Left cardiac atrium (tissue), 4 donors: ENCODE measurements around the gene KRTAP5-9. TPM values are rescaled to one million over a fixed set of nuclear protein-coding genes. Genes with fewer than 3 reads are reported as not detected.
"Not testable (repeated sequence)": the region's sequence is repeated elsewhere in the genome, so short reads cannot be mapped to it uniquely, and the experiment has no call there.

Experiments
- ATAC-seq, 2 donors: fragments of 200-7000 bp; cut with Tn5 transposase; one replicate each; pipeline ENCODE4 v1.9.1; 2020; ENCODE audit warnings: mild to moderate bottlenecking in 2 of 2, moderate library complexity in 2 of 2
- DNase-seq: peaks from one replicate; pipeline ENCODE4 v3.0.0-alpha.2; 2020
- intact Hi-C, 2 donors: fragments of 100-400 bp; cut with DNase I; formaldehyde crosslinking; loops; one replicate each; pipeline versions ENCODE4 v1.14.1 to v1.15.1; 2022 to 2023
- total RNA-seq, 2 donors: library from RNA; stranded (reverse); fragmentation: NEBNext Ultra II Directional; extraction: Animal tissue kit (Norgen Biotek cat#: 25700); gene quantifications; one replicate each; pipeline ENCODE4 v1.2.1, GENCODE V29; 2021
- donor health status: DM: no; HTN: yes; CAD: no.
- donor health status: DM: no; HTN: yes; CAD: no; lungs with severe emphysema.
- donor health status: DM: yes; HTN: yes; CAD: no.
- donor health status: Dilated cardiomyopathy.

KRTAP5-9 gene
- total RNA-seq, 2 donors from 2014 or later = not detected

DNA sequence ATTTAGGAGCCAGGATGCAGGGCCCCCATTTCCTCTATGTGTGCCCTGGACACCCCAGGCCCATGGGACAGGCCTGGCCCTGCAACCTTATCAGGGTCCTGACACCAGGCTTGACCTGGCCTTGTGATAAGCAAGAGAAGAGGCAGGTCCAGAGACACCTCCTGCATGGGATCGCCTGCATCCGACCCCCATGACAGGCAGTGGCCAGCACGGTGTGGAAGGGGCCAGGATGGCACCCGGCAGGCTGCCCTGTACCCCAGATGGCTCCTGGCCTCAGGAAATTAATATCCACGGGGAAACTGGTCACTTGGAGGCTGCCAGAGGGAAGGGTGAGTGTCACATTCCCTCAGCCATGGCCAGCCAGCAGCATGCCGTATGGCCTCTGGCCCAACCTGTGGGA, 6.8 kb downstream of the KRTAP5-9 start:
- no peak for ATAC-seq
- intact Hi-C loops = no loop called here
- DNase-seq = no peak

DNA sequence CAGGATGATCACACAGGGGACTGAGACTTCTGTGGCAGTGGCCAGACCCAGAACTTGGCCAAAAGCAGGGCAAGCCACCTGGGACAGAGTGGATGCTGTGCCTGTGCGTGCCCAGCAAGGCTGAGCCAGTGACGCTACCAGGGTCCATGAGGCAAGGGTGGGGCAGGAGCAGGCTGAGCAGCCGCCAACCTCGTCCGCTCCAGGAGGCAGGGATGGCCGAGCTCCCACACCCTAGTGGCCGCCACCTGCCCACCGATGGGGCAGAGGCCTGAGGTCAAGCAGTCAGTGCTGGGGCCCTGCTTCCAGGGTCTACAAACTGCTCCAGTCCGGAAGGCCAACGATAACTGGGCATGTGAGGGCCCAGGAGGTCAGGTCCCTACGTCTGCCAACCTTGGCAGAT, 7.3 kb downstream of the KRTAP5-9 start:
- DNase-seq (no peak), ATAC-seq (no peak)
- intact Hi-C loops = no loop called here

- intact Hi-C loops = no loop called here
- DNase-seq (no peak), ATAC-seq (no peak)
Measured at GRCh38 chr11:71556018-71556417, 7.8 kb downstream of the KRTAP5-9 start.

DNA sequence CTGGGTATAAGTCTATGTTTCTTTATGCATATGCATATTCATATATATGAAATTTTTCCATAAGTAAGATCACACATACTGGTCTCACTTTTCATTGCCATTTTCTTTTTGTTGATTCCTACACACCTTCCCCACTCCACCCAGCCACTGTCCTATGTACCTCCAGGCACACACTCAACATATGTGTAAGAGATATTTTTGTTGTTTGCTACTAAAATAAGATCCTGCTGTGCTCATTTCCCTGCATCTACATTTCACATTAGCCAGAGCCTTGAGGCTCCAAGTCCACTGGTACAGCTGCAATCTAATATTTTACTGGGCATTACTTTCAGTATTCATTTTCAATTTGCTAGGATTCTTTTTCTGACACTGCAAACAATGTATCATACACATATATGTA, 9.0 kb downstream of the KRTAP5-9 start:
- ATAC-seq = no peak
- intact Hi-C loops = no loop called here
- no peak for DNase-seq

DNA sequence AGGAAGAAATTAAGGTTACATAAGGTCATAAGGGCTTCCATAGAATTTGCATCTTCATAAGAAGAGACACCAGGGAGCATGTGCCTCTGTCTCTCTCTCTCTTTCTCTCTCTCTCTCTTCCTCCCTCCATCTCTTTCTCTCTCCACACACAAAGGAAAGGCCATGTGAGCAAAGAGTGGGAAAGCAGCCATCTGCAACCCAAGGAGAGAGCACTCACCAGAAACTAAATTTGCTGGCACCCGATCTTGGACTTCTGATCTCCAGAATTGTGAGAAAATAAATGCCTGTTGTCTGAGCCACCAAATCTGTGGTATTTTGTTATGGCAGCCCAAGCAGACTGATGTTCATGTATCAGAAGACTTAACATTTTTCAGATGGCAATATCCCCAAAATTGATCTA, 10.8 kb downstream of the KRTAP5-9 start:
- intact Hi-C loops = no loop called here
- ATAC-seq (no peak), DNase-seq (no peak)

GRCh38 chr11:71562120-71562519, 13.9 kb downstream of the KRTAP5-9 start:
- no peak for DNase-seq
- ATAC-seq = no peak
- intact Hi-C loops = no loop called here

DNA sequence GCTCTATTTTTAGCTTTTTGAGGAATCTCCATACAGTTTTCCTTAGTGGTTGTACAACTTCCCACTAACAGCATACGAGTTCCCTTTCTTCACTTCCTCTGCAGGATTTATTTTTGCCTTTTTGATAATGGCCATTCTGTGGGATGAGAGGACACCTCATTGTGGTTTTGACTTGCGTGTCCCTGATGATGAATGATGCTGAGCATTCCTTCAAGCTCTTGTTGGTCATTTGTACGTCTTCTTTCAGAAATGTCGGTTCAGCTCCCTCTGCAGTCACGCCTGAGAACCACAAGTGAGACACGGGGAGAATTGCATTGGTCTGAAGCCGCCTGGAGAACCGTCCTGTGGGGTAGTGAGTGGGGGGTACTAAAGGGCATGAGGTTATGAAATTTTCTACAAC, 15.2 kb downstream of the KRTAP5-9 start:
- ATAC-seq = peak in 1 of 2 donors; percentile 46
- DNase-seq = no peak
- intact Hi-C loops = no loop called here

DNA sequence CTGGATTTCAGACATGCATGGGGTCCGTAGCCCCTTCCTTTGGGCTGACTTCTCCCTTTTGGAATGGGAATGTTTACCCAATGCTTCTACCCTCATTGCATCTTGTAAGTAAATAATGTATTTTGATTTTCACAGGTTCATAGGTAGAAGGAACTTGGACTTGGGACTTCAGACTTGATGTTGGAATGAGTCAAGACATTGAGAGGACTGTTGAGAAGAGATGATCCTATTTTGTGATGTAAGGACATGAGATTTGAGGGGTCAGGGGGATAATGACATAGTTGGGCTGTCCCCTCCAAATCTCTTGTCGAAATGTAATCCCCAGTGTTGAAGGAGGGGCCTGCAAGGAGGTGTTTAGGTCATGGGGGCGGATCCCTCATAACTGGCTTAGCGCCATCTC, 16.2 kb downstream of the KRTAP5-9 start:
- intact Hi-C loops = no loop called here

DNA sequence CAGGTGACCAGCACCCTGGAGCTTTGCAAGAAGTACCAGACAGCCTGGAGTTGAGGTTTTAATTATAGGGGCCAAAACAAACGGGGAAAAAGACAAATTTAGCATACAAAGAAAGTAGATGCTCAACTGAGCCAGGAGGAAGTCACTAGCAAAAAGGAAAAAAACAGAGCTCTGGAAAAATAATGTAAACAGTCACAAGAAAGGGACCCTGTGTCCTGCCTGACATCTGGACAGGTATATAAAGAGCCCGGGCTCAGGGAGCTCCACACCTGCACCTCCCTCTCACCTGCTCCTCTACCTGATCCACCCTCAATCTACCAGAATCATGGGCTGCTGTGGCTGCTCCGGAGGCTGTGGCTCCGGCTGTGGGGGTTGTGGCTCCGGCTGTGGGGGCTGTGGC, 17.0 kb downstream of the KRTAP5-9 start, which contains the start of gene KRTAP5-10:
Gene KRTAP5-10 (plus strand): TSS at position 301 of the 400 bp plus-strand sequence. CDS start 25 bp downstream, at position 326.
- intact Hi-C loops = no loop called here
- DNase-seq = no peak
- no peak for ATAC-seq

More for the DNA sequence above, 16.2 kb downstream of the KRTAP5-9 start:
- ATAC-seq (no peak), DNase-seq (no peak)

- ATAC-seq (no peak), DNase-seq (no peak)
- intact Hi-C loops = no loop called here
Measured at GRCh38 chr11:71566081-71566620, 17.9 kb downstream of the KRTAP5-9 start.

DNA sequence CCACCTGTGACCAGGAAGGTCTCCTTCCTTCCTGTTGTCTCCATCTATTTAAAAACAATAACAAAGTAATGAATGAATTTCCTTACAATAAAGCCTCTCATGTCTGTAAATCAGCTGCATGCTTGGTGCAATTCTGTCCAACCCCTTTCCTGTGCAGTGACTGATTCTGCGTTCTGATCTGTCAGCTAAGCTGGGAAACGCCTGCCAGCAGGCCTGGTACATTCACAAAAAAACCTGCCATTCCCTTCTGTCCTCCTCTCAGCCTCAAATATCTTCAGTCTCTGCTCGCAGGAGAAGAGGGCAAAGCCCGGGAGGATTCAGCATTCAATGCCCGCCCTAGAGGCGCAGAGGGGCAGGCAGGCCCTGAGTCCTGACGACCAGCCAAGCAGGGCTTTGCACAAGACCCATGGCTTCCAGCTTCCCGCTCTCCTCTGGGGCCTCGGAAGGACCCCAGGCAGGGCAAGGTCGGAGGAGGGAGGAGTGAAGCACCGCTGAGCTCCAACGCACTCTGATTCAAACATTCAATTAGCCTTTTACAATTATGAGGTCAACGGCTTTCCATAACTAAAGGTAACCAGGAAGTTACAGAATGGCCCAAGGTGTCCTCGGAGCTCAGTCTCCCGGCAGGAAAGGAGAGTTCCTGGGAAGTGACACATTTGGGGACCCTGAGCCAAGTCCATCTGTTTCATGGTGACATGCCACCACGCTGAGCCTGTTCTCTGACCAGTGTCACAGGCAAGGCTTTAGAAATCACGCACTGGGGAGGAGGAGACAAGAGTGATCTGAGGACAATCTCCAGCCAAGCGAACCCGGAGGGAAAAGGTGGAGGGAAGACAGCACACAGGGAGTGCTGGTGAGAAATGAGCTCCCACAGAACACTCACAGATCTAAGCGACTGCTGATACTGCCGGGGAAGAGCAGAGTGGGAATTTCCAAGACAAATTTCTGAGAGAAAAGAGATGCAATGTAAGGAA, 18.7 kb downstream of the KRTAP5-9 start:
- peak in 1 of 2 donors; percentile 67 for ATAC-seq
- intact Hi-C loops = not testable (repeated sequence)

GRCh38 chr11:71567633-71568032, 19.4 kb downstream of the KRTAP5-9 start:
- DNase-seq, ATAC-seq, intact Hi-C loops: not testable (repeated sequence)

More for the DNA sequence above, 18.7 kb downstream of the KRTAP5-9 start:
- not testable (repeated sequence) for DNase-seq

DNA sequence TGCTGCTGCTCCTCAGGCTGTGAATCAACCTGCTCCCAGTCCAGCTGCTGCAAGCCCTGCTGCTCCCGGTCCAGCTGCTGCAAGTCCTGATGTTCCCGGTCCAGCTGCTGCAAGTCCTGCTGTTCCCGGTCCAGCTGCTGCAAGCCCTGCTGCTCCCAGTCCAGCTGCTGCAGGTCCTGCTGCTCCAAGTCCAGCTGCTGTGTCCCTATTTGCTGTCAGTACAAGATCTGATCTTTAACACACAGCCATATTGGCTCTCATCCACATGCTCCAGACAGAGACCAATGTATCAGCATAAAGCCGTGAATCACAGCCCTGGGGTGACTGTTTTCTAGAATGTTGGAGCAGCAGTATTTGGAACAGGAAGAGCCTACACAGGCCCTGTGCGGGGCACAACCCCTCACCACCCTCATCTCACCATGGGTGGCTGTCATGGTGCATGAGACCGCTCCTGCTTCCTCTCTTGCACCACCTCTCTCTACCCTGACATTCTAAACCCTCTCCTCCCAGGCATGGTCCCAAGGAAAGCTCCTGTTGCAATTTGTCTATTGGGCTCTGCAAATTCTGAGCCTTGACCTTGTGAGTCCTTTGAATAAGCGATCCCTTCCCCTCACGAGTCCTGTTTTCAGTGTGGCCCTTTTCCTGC, 20.6 kb downstream of the KRTAP5-9 start:
- intact Hi-C loops = no loop called here
- peak; percentile 30 to 70 for ATAC-seq
- DNase-seq = no peak

- intact Hi-C loops, DNase-seq, ATAC-seq: not testable (repeated sequence)
Measured at GRCh38 chr11:71571101-71571850, 23.1 kb downstream of the KRTAP5-9 start.

GRCh38 chr11:71572811-71573210, 24.6 kb downstream of the KRTAP5-9 start:
- ATAC-seq (no peak), DNase-seq (no peak)
- intact Hi-C loops = no loop called here

DNA sequence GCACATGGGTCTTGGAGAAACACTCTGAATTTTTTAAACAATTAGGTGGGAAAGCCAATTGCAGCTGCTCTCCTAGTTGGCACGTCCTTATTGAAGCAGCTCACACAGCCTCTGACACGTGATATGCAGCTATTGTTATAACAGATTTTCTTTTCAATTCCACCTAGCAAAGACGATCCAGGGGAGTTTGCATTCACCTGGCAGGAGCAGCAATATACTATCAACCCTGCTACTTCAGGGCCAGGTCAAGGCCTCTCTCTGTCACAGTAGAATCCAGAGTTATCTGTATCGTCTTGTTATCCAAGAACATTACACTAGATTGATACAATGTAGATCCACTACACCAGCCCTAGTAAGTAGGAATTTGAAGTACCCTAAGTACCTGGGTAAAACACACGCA, 26.2 kb downstream of the KRTAP5-9 start:
- DNase-seq (no peak), ATAC-seq (no peak)
- intact Hi-C loops = no loop called here

- ATAC-seq = no peak
- DNase-seq = no peak
- intact Hi-C loops = no loop called here
Measured at GRCh38 chr11:71575723-71576424, 27.7 kb downstream of the KRTAP5-9 start.

DNA sequence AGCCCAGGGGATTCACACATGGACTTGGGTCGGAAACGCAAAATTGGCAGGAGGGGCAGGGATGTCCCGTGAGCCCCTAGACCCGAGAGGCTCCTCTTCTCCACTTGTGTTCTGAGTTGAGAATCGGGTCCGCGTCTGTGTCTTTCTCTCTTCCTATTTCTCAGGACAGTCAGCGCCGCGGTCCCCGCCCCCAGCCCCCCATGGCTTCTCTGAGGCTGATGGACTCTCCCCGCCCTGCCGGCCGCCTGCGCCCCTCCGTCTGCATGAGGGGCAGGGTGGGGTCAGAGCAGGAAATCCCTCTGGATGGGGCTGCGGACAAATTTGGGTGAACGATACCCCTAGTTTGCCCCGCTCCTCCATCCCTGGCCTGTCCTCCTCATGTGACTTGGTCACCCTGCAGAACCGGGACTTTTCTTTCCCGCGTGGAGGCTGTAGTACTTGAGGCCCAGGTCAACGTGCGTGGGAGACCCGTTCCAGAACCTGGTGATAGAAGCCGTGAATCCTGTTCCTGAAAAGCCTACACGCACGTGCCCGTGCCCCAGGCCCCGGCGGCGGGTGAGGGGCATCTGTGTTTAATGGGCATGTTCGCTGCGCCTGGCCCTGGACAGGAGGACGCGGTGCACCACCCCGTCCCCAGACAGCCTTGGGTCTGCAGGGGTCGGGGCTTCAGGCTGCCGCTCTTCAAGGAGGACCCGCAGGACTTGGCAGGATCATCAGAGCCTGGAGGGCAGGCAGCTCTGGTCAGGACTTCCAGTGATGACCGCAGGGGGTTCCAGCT, 28.7 kb downstream of the KRTAP5-9 start:
- ATAC-seq, DNase-seq, intact Hi-C loops: not testable (repeated sequence)
